Thyroid gland (tissue), 4 donors: Measurements from ENCODE around the gene PCK2.

Experiments
- CTCF ChIP-seq, 6 experiments: fragments of 200-600 bp in 3 of 6; fragments of 450-650 bp in 3 of 6; sonication (generic) in 3 of 6; IDR thresholded peaks; one replicate each; pipeline ENCODE4 v1.5.1; 2016 to 2019; ENCODE audit warnings: antibody characterized with exemption in 6 of 6, mild to moderate bottlenecking in 2 of 6, inconsistent platforms in 1 of 6, moderate library complexity in 1 of 6
- POLR2A ChIP-seq, 2 donors: fragments of 450-650 bp; IDR thresholded peaks; one replicate each; pipeline ENCODE4 v1.6.1; 2017; ENCODE audit warnings: antibody characterized with exemption in 2 of 2, mild to moderate bottlenecking in 2 of 2, moderate library complexity in 1 of 2

- TF ChIP-seq CTCF (IDR thresholded peaks at IDR 0.05): no peak
- no peak for TF ChIP-seq POLR2A (IDR thresholded peaks at IDR 0.05)
Measured at GRCh38 chr14:24057867-24058259, 36.2 kb upstream of the PCK2 start.
